Measurements from ENCODE around the gene TMEM174. TPM values are rescaled to one million over a fixed set of nuclear protein-coding genes. Genes with fewer than 3 reads are reported as not detected.

TMEM174 gene
- total RNA-seq, 2 experiments from 2014 or later = 0.25 TPM; not detected in 1

GRCh38 chr5:73149540-73149939 lies 23.5 kb upstream of the TMEM174 start:
- Histone ChIP-seq H3K36me3 (ENCODE audit: insufficient read depth, low read length) (no peaks in the 10 kb centered on the region), H3K9me3 (ENCODE audit: low read length) (no peaks in the 10 kb centered on the region), H3K27ac (ENCODE audit: low read depth, low read length, poor library complexity, severe bottlenecking) (no peak overlapping the region), H3K4me2 (ENCODE audit: low read length) (no peak overlapping the region), H3K4me1 (ENCODE audit: insufficient read depth, low read length, poor library complexity, severe bottlenecking) (peaks cover 31% of the 10 kb centered on the region), H4K20me1 (ENCODE audit: insufficient read depth, low read length) (no peaks in the 10 kb centered on the region), H2AFZ (ENCODE audit: low read length) (no peak overlapping the region), H3K9me2 (ENCODE audit: insufficient read depth, low read length) (no peaks in the 10 kb centered on the region), H3K79me2 (ENCODE audit: insufficient read depth, low read depth, low read length) (no peaks in the 10 kb centered on the region), H3K4me3 (ENCODE audit: low read depth, low read length, poor library complexity, severe bottlenecking) (no peak overlapping the region)
- TF ChIP-seq EZH2phosphoT487 (IDR thresholded peaks at IDR 0.05; ENCODE audit: borderline replicate concordance, low read depth, low read length) (no peak), CTCF (conservative IDR thresholded peaks at IDR 0.05; ENCODE audit: low read length) (no peak)
- ChIA-PET CTCF (ENCODE audit: unreplicated experiment) (no interaction called here), POLR2A (interaction anchor here (0.6 kb wide), 3 partner anchors 21 to 128 kb away, joined by 3 read pairs; no protein-coding TSS in a partner anchor)
- BruUV-seq (replicated peaks) = no TSS peak
- intact Hi-C loops (cut with micrococcal nuclease; ENCODE audit: unreplicated experiment) = no loop called here
- no peak for DNase-seq (ENCODE audit: low spot score)

- Histone ChIP-seq H3K4me1 (ENCODE audit: insufficient read depth, low read length, poor library complexity, severe bottlenecking) (peaks cover 32% of the 10 kb centered on the region), H3K79me2 (ENCODE audit: insufficient read depth, low read depth, low read length) (no peaks in the 10 kb centered on the region), H3K9me2 (ENCODE audit: insufficient read depth, low read length) (no peaks in the 10 kb centered on the region), H3K9me3 (ENCODE audit: low read length) (no peaks in the 10 kb centered on the region), H3K36me3 (ENCODE audit: insufficient read depth, low read length) (no peaks in the 10 kb centered on the region), H3K4me2 (ENCODE audit: low read length) (no peak overlapping the region), H2AFZ (ENCODE audit: low read length) (no peak overlapping the region), H3K27ac (ENCODE audit: low read depth, low read length, poor library complexity, severe bottlenecking) (no peak overlapping the region), H3K4me3 (ENCODE audit: low read depth, low read length, poor library complexity, severe bottlenecking) (no peak overlapping the region), H4K20me1 (ENCODE audit: insufficient read depth, low read length) (no peaks in the 10 kb centered on the region)
- intact Hi-C loops (cut with micrococcal nuclease; ENCODE audit: unreplicated experiment) = no loop called here
- no peak for DNase-seq (ENCODE audit: low spot score)
- TF ChIP-seq EZH2phosphoT487 (IDR thresholded peaks at IDR 0.05; ENCODE audit: borderline replicate concordance, low read depth, low read length) = no peak
- TF ChIP-seq CTCF (conservative IDR thresholded peaks at IDR 0.05; ENCODE audit: low read length) = no peak
- POLR2A ChIA-PET = interaction anchor here (0.7 kb wide), 1 partner anchor 11 kb away, joined by 3 read pairs; no protein-coding TSS in a partner anchor
- BruUV-seq (replicated peaks) = no TSS peak
- CTCF ChIA-PET (ENCODE audit: unreplicated experiment) = no interaction called here
These were observed 22.1 kb upstream of the TMEM174 start for GRCh38 chr5:73150876-73151275.

- Histone ChIP-seq H3K79me2 (ENCODE audit: insufficient read depth, low read depth, low read length) (no peaks in the 10 kb centered on the region), H3K27ac (ENCODE audit: low read depth, low read length, poor library complexity, severe bottlenecking) (no peak overlapping the region), H3K9me2 (ENCODE audit: insufficient read depth, low read length) (no peaks in the 10 kb centered on the region), H3K36me3 (ENCODE audit: insufficient read depth, low read length) (no peaks in the 10 kb centered on the region), H3K9me3 (ENCODE audit: low read length) (no peaks in the 10 kb centered on the region), H3K4me2 (ENCODE audit: low read length) (no peak overlapping the region), H2AFZ (ENCODE audit: low read length) (no peak overlapping the region), H3K4me3 (ENCODE audit: low read depth, low read length, poor library complexity, severe bottlenecking) (no peak overlapping the region), H4K20me1 (ENCODE audit: insufficient read depth, low read length) (no peaks in the 10 kb centered on the region), H3K4me1 (ENCODE audit: insufficient read depth, low read length, poor library complexity, severe bottlenecking) (peaks cover 42% of the 10 kb centered on the region)
- intact Hi-C loops (cut with micrococcal nuclease; ENCODE audit: unreplicated experiment) = no loop called here
- no TSS peak for BruUV-seq (replicated peaks)
- no peak for DNase-seq (ENCODE audit: low spot score)
- CTCF ChIA-PET (ENCODE audit: unreplicated experiment) = interaction anchor here (1.0 to 1.2 kb wide), 2 partner anchors 13 to 50 kb away, joined by 4 to 5 read pairs; no protein-coding TSS in a partner anchor
- POLR2A ChIA-PET = interaction anchor here (0.7 to 1.6 kb wide), 3 partner anchors 10 to 12 kb away, joined by 3 to 4 read pairs (median 3); no protein-coding TSS in a partner anchor
- TF ChIP-seq CTCF (conservative IDR thresholded peaks at IDR 0.05; ENCODE audit: low read length) (no peak), EZH2phosphoT487 (IDR thresholded peaks at IDR 0.05; ENCODE audit: borderline replicate concordance, low read depth, low read length) (no peak)
These were observed 21.1 kb upstream of the TMEM174 start for GRCh38 chr5:73151766-73152410.

All from OCI-LY7 (cell line).